BE2C (cell line): ENCODE results near the gene IPO13.
A peak's percentile ranks its signal among the peaks of the same experiment; 100 is the strongest.

ENCODE experiments used
- DNase-seq: peaks from one replicate; pipeline ENCODE4 v3.0.0-alpha.2; 2020
- H3K27me3 ChIP-seq: fragments of 250-450 bp; sonication (Bioruptor Pico); 2 replicates; pipeline ENCODE4 v1.5.1; 2020; ENCODE audit warnings: mild to moderate bottlenecking
- H3K36me3 ChIP-seq: fragments of 250-450 bp; sonication (Bioruptor Pico); 2 replicates; pipeline ENCODE4 v1.5.1; 2020; ENCODE audit warnings: mild to moderate bottlenecking
- H3K4me1 ChIP-seq: fragments of 250-450 bp; sonication (Bioruptor Pico); 2 replicates; pipeline ENCODE4 v1.5.1; 2020
- H3K4me3 ChIP-seq: 2 replicates; pipeline ENCODE4 v1.5.1; 2011; ENCODE audit warnings: low read depth, low read length
- H3K9me3 ChIP-seq: fragments of 250-450 bp; sonication (Bioruptor Pico); 2 replicates; pipeline ENCODE4 v1.5.1; 2020
- TF ChIP-seq, protein P1 (sequence below): IDR thresholded peaks from 2 replicates; pipeline ENCODE4 v1.5.1; 2012; ENCODE audit warnings: mild to moderate bottlenecking, low read depth, low read length

IPO13 gene

DNA sequence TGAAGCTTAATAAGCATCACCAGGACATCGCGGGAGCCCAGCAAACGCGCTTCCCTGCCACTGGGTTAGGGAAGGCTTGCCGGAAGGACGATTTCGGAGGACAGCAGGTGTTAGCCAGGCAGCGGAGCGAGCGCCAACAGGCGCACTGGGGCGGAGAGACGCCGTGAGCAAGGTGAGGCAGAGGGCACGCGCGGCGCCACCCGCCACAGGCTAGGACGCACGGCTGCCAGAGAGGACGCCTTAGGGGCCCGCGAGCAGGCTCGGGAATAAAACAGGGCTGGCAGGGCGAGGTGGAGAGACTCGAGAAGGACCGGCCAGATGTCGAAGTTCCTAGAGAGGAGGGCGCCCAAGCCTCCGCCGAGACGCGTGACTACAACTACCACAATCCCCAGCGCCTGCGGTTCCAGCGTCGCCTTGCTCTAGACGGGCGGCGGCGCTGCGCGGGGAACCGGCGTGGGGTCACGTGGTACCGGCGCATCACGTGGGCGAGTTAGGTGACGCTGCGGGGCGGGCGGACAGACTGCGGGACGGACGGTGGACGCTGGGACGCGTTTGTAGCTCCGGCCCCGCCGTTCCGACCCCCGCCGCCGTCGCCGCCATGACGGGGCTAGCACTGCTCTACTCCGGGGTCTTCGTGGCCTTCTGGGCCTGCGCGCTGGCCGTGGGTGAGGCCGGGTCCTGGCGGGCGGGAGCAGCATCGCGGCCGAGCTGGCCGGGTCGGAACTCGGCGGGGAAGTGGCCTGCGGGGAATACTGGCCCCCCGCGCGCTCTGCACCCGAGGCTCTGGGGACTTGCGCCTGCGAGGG is 27.9 kb downstream of the IPO13 start, which contains the start of gene ATP6V0B:
Gene ATP6V0B (plus strand): TSS at position 518 of the 806 bp plus-strand sequence. CDS start 81 bp downstream, at position 599.
- no peaks in the 10 kb centered on the region for H3K4me1 ChIP-seq
- TF ChIP-seq, protein P1, sequence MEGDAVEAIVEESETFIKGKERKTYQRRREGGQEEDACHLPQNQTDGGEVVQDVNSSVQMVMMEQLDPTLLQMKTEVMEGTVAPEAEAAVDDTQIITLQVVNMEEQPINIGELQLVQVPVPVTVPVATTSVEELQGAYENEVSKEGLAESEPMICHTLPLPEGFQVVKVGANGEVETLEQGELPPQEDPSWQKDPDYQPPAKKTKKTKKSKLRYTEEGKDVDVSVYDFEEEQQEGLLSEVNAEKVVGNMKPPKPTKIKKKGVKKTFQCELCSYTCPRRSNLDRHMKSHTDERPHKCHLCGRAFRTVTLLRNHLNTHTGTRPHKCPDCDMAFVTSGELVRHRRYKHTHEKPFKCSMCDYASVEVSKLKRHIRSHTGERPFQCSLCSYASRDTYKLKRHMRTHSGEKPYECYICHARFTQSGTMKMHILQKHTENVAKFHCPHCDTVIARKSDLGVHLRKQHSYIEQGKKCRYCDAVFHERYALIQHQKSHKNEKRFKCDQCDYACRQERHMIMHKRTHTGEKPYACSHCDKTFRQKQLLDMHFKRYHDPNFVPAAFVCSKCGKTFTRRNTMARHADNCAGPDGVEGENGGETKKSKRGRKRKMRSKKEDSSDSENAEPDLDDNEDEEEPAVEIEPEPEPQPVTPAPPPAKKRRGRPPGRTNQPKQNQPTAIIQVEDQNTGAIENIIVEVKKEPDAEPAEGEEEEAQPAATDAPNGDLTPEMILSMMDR, result no peak

DNA sequence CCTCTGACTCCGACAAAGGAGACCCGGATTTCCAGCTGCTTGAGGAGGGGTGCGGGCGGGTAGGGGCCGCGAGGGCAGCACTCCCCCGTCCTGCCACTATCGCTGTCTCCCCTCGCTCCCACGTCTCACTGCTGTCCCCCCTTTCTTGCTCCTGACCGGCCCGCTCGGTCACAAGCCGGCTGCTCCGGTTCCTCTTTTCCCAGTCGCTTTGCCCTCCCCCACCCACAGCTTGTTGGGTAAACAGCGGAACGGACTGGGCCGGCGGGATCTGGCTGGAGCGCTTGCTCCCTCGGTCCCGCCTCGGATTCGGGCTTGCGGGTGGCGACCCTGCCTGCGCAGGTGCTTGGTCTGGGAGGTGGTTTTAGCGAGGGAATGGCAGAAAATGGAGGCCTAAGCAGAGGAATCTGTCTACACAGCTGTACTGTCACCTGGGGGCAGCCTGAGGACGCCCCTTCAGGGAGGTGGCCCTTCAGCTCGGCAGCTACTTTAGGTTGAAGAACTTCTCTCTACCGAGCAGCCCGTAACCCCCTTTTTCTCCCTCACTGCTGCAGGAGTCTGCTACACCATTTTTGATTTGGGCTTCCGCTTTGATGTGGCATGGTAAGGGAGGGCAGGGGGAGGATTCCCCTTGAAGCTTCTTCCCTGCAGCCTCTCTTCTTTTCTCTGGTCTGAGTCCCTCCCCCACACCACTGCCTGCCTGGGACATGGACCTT is 28.7 kb downstream of the IPO13 start:
- H3K27me3 ChIP-seq, result no peaks in the 10 kb centered on the region
- TF ChIP-seq, protein P1, result no peak
- no peak for DNase-seq
- no peaks in the 10 kb centered on the region for H3K4me1 ChIP-seq
- peaks cover 11% of the 10 kb centered on the region for H3K36me3 ChIP-seq
- no peaks in the 10 kb centered on the region for H3K9me3 ChIP-seq
- H3K4me3 ChIP-seq, result peak overlapping the region; percentile 80

More for the DNA sequence above, 27.9 kb downstream of the IPO13 start, which contains the start of gene ATP6V0B:
- H3K27me3 ChIP-seq, result no peaks in the 10 kb centered on the region
- peak; percentile 92 for DNase-seq
- no peaks in the 10 kb centered on the region for H3K9me3 ChIP-seq
- H3K4me3 ChIP-seq, result peak within 1 kb of the TSS; percentile 80
- peaks cover 11% of the 10 kb centered on the region for H3K36me3 ChIP-seq

DNA sequence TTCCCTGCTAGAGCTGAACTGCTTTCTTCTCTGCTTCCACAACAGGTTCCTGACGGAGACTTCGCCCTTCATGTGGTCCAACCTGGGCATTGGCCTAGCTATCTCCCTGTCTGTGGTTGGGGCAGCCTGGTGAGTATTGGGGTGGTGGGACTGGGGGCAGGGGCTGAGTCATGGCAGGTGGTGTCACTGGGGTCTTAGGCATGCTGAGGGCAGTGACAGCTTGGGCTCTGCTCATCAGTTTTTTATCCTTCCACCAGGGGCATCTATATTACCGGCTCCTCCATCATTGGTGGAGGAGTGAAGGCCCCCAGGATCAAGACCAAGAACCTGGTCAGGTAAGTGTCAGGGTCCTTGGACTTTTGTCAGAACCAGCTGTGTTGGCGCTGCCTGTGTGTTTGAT is 29.3 kb downstream of the IPO13 start:
- Histone ChIP-seq H3K9me3 (no peaks in the 10 kb centered on the region), H3K4me1 (no peaks in the 10 kb centered on the region), H3K4me3 (peak overlapping the region; percentile 80), H3K36me3 (peaks cover 11% of the 10 kb centered on the region), H3K27me3 (no peaks in the 10 kb centered on the region)
- TF ChIP-seq, protein P1, result no peak
- DNase-seq, result no peak

DNA sequence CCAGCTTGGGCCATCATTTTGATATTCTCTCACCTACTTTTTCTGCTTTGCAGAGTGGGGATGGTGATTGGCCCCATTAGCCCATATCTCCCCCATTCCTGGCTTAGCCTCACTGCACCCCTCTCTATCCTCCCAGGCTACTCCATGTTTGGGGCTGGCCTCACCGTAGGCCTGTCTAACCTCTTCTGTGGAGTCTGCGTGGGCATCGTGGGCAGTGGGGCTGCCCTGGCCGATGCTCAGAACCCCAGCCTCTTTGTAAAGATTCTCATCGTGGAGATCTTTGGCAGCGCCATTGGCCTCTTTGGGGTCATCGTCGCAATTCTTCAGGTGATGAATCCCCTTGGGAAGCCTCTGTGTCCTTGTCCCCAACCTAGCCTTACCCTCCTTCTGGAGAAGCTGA is 30.1 kb downstream of the IPO13 start:
- Histone ChIP-seq H3K4me1 (no peaks in the 10 kb centered on the region), H3K27me3 (no peaks in the 10 kb centered on the region), H3K36me3 (peaks cover 8% of the 10 kb centered on the region), H3K9me3 (no peaks in the 10 kb centered on the region), H3K4me3 (no peak overlapping the region)
- TF ChIP-seq, protein P1, result no peak
- DNase-seq, result no peak

DNA sequence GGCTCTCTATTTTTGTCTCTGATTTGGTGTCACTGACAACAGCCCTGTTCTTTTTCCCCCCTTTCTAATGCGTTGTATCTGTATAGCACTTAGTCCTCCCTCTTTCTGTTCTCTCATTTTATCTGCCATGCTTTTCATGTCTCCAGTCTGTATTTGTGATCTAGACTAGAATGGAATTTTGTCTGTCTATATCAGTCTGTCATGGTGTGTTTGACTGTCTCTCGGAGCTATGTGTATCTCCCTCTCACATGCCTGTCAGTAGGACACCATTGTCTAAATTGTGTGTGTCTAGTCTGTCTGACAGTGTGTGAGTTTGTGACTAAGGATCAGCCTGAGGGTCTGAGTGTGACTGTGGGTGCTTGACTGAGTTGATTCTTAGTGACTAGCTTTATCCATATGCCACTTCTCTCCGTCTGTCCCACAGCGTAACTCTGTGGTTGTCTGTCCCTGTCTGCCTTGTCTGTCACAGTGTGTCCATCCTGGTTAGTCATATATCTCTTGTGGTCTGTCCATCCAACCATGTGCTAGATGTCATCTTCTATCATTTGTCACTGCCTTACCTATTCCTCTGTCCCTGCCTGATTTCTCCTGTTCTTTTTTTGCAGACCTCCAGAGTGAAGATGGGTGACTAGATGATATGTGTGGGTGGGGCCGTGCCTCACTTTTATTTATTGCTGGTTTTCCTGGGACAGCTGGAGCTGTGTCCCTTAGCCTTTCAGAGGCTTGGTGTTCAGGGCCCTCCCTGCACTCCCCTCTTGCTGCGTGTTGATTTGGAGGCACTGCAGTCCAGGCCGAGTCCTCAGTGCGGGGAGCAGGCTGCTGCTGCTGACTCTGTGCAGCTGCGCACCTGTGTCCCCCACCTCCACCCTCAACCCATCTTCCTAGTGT is 30.9 kb downstream of the IPO13 start:
- DNase-seq, result no peak
- no peaks in the 10 kb centered on the region for H3K4me1 ChIP-seq
- no peak overlapping the region; the same call in 1 of the 2 replicates for H3K4me3 ChIP-seq
- H3K9me3 ChIP-seq, result no peaks in the 10 kb centered on the region
- TF ChIP-seq, protein P1, result no peak
- peaks cover 8% of the 10 kb centered on the region for H3K36me3 ChIP-seq
- H3K27me3 ChIP-seq, result no peaks in the 10 kb centered on the region
